GM21367 (cell line): ENCODE data around the gene CAPSL.
"Not testable (repeated sequence)": the region's sequence is repeated elsewhere in the genome, so short reads cannot be mapped to it uniquely, and the experiment has no call there.

Experiments used
- ATAC-seq: cut with Tn5 transposase; IDR thresholded peaks from one replicate; pipeline ENCODE4 v1.9.1; 2021; ENCODE audit not compliant: unreplicated experiment

The CAPSL gene

GRCh38 chr5:35938568-35939227, at the start of gene CAPSL:
CAPSL (minus strand) TSS chr5:35938622; CDS start chr5:35921120, 17,502 bp downstream.
- ATAC-seq: no peak

GRCh38 chr5:35987776-35988175, 49.4 kb upstream of the CAPSL start:
- no peak for ATAC-seq

GRCh38 chr5:35979715-35980114, 41.3 kb upstream of the CAPSL start:
- no peak for ATAC-seq

DNA sequence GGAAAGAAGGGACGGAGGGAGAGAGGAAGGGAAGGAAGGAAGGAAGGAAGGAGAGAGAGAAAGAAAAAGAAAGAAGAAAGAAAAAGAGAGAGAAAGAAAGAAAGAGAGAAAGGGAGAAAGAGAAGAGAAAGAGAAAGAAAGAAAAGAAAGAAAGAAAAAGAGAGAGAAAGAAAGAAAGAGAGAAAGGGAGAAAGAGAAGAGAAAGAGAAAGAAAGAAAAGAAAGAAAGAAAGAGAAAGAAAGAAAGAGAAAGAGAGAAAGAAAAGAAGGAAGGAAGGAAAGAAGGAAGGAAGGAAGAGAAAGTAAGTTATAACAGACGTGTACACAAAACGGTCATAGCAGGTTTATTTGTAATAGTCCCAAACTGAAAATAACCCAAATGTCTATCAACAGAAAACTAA, 38.4 kb upstream of the CAPSL start:
- ATAC-seq: not testable (repeated sequence)

DNA sequence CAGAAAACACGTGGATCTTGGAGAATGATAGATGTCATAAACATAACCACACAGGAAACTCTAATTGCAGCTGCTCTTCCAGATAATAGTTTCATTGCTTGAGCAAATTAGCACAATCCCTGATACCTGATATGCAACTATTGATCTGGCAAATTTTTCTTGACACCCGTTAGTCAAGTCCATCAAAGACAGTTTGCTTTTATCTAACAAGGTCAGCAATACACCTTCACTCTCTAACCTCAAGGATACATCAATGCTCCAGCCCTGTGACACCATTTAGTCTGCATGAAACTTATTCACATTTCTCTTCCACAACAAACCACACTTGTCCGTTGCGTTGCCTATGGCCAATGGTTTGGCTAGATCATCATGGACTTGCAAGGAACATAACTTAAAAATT, 36.1 kb upstream of the CAPSL start:
- no peak for ATAC-seq

DNA sequence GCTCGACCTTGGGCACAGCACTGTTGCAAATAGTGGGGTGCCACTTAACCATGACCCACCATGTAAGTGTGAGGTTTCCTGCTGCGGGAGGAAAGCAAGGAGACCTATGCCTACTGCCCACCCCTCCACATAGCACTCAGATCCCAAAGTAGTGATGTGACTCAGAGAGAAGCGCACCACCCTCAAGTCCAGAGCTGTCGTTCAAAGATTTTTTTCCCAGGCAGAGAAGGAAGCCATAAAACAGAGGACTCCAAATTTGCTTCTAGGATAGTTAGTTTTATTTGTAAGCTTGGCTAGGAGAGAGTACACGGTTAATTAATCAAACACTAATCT, 33.4 kb upstream of the CAPSL start:
- no peak for ATAC-seq

DNA sequence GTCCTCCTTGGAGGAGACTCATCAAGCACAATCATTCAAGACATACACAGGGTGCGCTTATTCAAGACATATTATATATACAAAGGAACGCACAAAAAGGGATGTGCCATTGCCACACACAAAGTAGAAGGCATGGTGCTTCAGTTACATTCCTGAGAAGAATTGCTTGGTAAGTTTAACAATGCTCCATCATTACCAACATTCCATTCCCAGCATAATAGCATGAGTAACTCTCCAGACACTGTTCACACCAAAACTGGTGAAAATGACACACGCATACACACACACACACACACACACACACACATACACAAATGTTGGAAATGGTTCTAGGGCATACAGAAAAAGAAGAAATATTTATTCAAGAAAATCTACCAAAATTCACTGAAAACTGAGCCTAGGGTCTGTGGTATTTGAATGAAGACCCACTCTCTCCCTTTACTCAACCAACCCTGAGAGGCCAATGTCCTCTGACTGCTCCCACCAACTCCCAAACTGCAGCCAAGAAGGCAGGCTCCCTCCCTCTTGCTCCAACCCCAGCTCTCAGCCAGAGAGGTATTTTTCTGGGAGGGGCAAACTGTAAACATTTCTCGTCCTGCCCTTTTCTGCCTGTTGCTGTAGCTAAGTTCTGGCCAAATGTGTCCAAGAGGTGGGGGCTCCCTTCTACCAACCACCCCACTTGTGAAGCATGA, 32.9 kb upstream of the CAPSL start:
- ATAC-seq: no peak

DNA sequence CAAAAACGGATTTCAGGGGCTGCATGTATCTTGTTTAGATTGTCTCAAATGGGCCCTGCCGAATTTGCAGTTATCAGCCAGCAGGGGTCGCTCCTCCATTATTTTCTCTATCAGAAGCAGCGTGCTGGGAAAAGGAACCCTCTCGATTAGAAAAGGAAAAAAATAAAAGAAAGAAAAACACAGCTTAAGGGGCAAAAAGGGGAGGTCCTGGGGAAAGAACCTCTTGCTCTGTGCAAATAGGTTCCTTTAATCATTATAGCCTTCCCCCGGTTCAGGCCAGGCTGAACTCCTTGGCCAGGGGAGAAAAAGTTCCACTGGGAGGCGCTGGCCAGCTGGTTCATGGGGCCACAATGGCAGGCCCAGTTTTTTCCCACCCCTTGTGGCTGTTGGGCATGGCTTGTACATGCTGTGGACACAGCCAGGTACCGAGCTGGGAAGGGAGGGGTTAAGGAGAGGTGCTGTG, 25.0 kb upstream of the CAPSL start:
- ATAC-seq: no peak

DNA sequence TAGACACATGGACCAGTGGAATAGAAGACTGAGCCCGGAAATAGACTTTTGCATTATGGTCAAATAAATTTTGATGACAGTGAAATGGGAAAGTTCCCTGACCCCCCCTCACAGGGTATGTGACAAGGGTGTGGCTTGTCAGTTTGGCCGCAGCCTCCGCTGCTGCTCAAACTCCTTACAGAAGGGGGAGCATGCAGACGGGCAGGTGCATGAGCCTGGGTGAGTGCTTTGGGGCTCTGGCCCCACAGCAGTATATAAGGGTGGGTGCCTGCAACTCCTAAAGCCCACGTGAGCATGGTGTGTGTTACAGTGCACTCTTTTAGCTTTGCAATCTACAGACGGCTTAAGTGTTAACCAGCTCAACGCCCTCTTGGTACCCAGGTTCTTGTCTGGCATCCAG, 21.9 kb upstream of the CAPSL start:
- no peak for ATAC-seq

GRCh38 chr5:35956429-35956828, 18.0 kb upstream of the CAPSL start:
- ATAC-seq: no peak

- ATAC-seq: no peak
Measured at GRCh38 chr5:35954175-35954574, 15.8 kb upstream of the CAPSL start.

GRCh38 chr5:35947085-35947484, 8.7 kb upstream of the CAPSL start:
- ATAC-seq: no peak

- ATAC-seq: no peak
Measured at GRCh38 chr5:35939639-35940038, 1.2 kb upstream of the CAPSL start.

DNA sequence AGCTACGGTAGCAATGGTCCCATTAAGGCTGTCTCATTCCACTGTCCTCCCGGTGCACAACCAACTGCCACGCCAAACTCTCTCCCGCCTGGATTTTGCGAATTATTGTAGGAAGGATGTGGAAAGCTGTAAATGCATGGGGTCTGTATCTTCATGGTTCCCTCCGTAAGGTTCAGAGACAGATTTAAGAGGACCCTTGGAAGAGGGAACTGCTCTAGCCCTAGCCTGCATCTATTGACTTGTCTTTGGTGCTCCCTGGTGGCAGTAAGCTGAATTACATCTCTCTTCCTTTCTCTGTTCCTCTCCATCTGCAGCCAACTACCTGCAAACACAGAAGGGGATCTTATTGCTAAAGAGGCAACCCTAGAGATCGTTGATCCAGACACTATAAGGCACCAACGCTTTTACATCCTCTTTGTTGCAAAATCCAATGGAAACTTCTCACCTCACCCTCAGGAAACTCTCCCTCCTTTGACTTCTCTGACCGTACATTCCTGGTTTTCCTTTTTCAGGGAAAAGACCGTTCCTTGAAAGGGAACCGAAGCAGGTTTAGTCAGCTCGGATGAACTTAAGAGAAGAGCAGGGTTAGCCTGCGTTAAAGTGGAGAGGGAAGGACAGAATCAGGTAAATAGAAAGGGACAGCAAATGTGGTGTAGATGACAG, 11.9 kb downstream of the CAPSL start:
- peak; percentile 54 for ATAC-seq

GRCh38 chr5:35924950-35925722, 13.3 kb downstream of the CAPSL start:
- ATAC-seq: peak; percentile 64

DNA sequence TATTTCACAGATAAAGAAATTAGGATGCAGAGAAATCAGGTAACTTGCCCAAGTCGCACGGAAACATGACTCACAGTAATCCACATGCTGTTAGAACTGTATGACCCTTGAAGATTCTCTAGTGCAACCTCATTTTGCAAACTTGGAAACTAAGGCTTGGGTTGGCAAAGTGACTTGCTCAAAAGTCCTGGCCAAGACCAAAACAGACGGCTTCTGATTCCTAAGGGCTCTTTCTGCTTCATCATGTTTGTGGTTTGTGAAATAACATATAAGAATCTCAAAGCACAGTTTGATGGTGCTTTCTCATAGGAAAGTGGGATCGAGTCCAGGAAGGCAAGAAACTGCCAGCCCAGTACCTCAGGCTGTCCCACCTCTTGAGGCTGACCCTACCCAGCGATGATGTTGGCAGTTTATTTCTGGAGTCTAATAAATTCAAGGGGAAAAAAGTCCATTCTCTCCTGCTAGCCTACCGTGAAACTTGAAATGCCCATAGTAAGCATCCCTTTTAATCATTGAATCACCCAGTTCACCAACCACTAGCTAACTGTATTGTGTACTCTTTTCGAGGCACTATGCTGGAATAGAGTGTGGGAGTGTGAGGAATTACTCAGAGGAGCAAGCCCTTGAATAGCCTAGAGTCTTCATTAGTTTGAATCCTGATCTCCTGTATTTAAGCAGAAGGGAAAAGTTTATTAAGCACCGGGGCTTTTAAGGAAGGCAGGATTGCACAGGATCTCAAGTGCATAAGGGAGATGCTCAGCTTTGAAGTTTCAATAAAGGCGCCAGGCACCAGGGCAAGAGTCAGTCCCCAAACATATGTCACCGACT, 14.1 kb downstream of the CAPSL start:
- no peak for ATAC-seq

DNA sequence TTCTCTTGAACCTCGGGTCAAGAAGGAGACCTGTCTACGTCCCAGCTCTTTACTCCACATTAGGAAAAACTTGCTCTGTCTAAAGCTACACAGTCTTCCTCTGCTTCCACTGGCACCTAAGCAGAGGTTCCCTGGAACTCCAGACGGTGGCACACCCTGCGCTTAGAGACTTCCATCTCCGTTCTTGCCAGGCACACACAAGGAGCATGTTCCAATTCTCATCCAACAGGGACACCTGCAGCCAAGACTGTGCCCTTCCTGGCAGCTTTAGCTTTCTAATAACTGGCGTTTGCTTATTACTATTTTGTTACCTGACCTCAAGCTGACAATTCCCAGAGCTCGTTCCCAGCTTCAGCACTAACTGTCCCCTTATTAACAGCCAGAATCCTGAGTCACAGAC, 16.0 kb downstream of the CAPSL start:
- no peak for ATAC-seq

DNA sequence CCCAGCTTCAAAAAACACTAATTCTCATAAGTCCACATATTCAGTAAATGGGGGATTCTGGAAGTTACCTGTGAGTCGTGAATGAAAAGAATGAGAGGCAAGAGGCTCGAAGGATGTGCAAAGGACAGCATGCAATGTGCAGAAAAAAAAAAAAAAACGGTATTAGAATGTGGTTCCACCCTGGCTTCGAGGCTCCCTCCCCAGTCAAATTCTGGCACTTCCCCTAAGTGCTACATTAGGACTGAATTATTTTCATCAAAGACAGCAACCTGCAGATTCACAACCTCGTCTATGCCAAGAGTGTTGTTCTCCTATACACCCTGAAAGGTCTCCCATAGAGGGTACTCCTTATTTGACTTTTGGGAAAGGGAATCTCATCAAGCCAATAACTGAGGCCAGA, 16.5 kb downstream of the CAPSL start:
- no peak for ATAC-seq

- ATAC-seq: no peak
Measured at GRCh38 chr5:35920890-35921289, 17.5 kb downstream of the CAPSL start.

- no peak for ATAC-seq
Measured at GRCh38 chr5:35919191-35919590, 19.2 kb downstream of the CAPSL start.

DNA sequence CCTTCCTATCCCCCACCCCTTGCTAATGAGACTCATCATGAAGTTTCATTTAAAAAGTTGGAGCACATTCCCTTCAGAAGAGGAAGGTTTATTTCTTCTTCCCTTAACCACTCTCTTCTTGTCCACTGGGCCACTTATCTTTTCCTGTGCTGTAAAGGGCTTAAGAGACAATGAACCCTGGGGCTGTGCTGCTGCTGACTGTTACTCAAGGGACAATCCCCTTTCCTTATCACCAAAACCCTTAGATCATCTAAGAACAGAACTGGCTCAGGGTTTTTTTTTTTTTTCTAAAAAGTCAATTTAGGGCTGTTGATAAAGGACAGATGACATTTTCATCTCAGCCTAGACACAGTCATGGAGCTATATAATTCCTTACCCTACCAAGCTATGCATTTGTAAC, 29.6 kb downstream of the CAPSL start:
- no peak for ATAC-seq
